IMR-90 (cell line): ENCODE results near the gene TNK2. TPM values are rescaled to one million over a fixed set of nuclear protein-coding genes. Genes with fewer than 3 reads are reported as not detected.

Experiments
- ATAC-seq: fragments of 200-7000 bp; cut with Tn5 transposase; 2 replicates; pipeline ENCODE4 v1.9.1; 2020; ENCODE audit warnings: low read depth, mild to moderate bottlenecking, moderate library complexity
- BruUV-seq: library from RNA; stranded (reverse); fragments of 400-500 nt; replicated peaks from 2 replicates; lab custom pipeline; 2021; lab: Mats Ljungman, UMichigan
- CTCF ChIA-PET: fragments of 300-600 bp; formaldehyde crosslinking; extraction: SDS; loops from one replicate; lab custom pipeline; 2021; ENCODE audit warnings: antibody characterized with exemption; lab: Yijun Ruan, JAX
- POLR2A ChIA-PET: fragments of 300-600 bp; sonication (Branson Sonifier 250); formaldehyde crosslinking; loops from one replicate; lab custom pipeline; 2022; ENCODE audit warnings: antibody characterized with exemption; ENCODE audit not compliant: unreplicated experiment; lab: Charles Lee
- DNase-seq: peaks from one replicate; pipeline ENCODE4 v3.0.0; 2013
- H2AFZ ChIP-seq: replicated peaks from 2 replicates; pipeline ENCODE3; 2013; ENCODE audit warnings: low read length, mild to moderate bottlenecking; ENCODE audit not compliant: poor library complexity
- H2AK5ac ChIP-seq: 2 replicates; pipeline ENCODE4 v1.6.1; 2013; ENCODE audit warnings: low read depth, low read length, inconsistent platforms
- H2AK9ac ChIP-seq: replicated peaks from 2 replicates; pipeline ENCODE3; 2013; ENCODE audit warnings: mild to moderate bottlenecking, low read depth, low read length, moderate library complexity; ENCODE audit not compliant: poor library complexity
- H2BK120ac ChIP-seq: 2 replicates; pipeline ENCODE4 v1.6.1; 2013; ENCODE audit warnings: low read depth, low read length, inconsistent platforms
- H2BK15ac ChIP-seq: 3 replicates; pipeline ENCODE4 v1.6.1; 2013; ENCODE audit warnings: low read depth, low read length, inconsistent platforms
- H2BK20ac ChIP-seq: 2 replicates; pipeline ENCODE4 v1.6.1; 2013; ENCODE audit warnings: low read depth, mild to moderate bottlenecking, inconsistent platforms, low read length, moderate library complexity
- H2BK5ac ChIP-seq: 2 replicates; pipeline ENCODE4 v1.6.1; 2013; ENCODE audit warnings: mild to moderate bottlenecking, low read depth, low read length, inconsistent platforms; ENCODE audit not compliant: poor library complexity, severe bottlenecking
- H3K14ac ChIP-seq: replicated peaks from 2 replicates; pipeline ENCODE4 v1.6.1; 2013; ENCODE audit warnings: low read depth, low read length, inconsistent platforms
- H3K18ac ChIP-seq: 2 replicates; pipeline ENCODE4 v1.6.1; 2013; ENCODE audit warnings: low read depth, low read length, control low read depth
- H3K23ac ChIP-seq: 2 replicates; pipeline ENCODE4 v1.6.1; 2013; ENCODE audit warnings: low read depth, low read length, inconsistent platforms
- H3K27ac ChIP-seq: 2 replicates; pipeline ENCODE4 v1.5.1; 2013; ENCODE audit warnings: mild to moderate bottlenecking, control low read depth, low read length; ENCODE audit not compliant: insufficient read depth
- H3K27me3 ChIP-seq: 2 replicates; pipeline ENCODE4 v1.6.1; 2013; ENCODE audit warnings: low read length; ENCODE audit not compliant: control insufficient read depth, insufficient read depth
- H3K36me3 ChIP-seq: 2 replicates; pipeline ENCODE4 v1.6.1; 2013; ENCODE audit warnings: low read length, mixed read lengths; ENCODE audit not compliant: control insufficient read depth, insufficient read depth
- H3K4ac ChIP-seq: 2 replicates; pipeline ENCODE4 v1.6.1; 2013; ENCODE audit warnings: low read depth, low read length, inconsistent platforms
- H3K4me1 ChIP-seq: 2 replicates; pipeline ENCODE4 v1.6.1; 2013; ENCODE audit warnings: low read length, mixed read lengths; ENCODE audit not compliant: control insufficient read depth, insufficient read depth
- H3K4me2 ChIP-seq: 2 replicates; pipeline ENCODE4 v1.6.1; 2013; ENCODE audit warnings: low read depth, mild to moderate bottlenecking, control low read depth, low read length, moderate library complexity
- H3K4me3 ChIP-seq: 2 replicates; pipeline ENCODE4 v1.5.1; 2013; ENCODE audit warnings: low read depth, mild to moderate bottlenecking, control low read depth, low read length, moderate library complexity; ENCODE audit not compliant: insufficient read depth
- H3K56ac ChIP-seq: 2 replicates; pipeline ENCODE4 v1.6.1; 2013; ENCODE audit warnings: low read length, inconsistent platforms; ENCODE audit not compliant: insufficient read depth; ENCODE audit errors: extremely low read depth
- H3K79me1 ChIP-seq, 2 experiments: 2 replicates each; pipeline ENCODE4 v1.6.1; 2013; ENCODE audit warnings: low read length in 2 of 2, inconsistent platforms in 1 of 2, low read depth in 1 of 2
- H3K9ac ChIP-seq: 2 replicates; pipeline ENCODE4 v1.6.1; 2013; ENCODE audit warnings: low read depth, low read length, control low read depth
- H3K9me1 ChIP-seq: 2 replicates; pipeline ENCODE4 v1.6.1; 2013; ENCODE audit warnings: low read length, inconsistent platforms; ENCODE audit not compliant: insufficient read depth
- H3K9me3 ChIP-seq: 2 replicates; pipeline ENCODE4 v1.6.1; 2013; ENCODE audit warnings: low read length; ENCODE audit not compliant: control insufficient read depth, insufficient read depth
- H4K20me1 ChIP-seq: 2 replicates; pipeline ENCODE4 v1.6.1; 2013; ENCODE audit warnings: low read length, inconsistent platforms; ENCODE audit not compliant: insufficient read depth
- H4K5ac ChIP-seq: 2 replicates; pipeline ENCODE4 v1.6.1; 2013; ENCODE audit warnings: mild to moderate bottlenecking, low read depth, low read length, control low read depth
- H4K8ac ChIP-seq, 2 experiments: 2 replicates each; pipeline ENCODE4 v1.6.1; 2013; ENCODE audit warnings: low read depth in 2 of 2, low read length in 2 of 2, control low read depth in 1 of 2, inconsistent platforms in 1 of 2
- H4K91ac ChIP-seq: 2 replicates; pipeline ENCODE4 v1.6.1; 2013; ENCODE audit warnings: low read depth, low read length, inconsistent platforms; ENCODE audit not compliant: insufficient read depth
- BHLHE40 ChIP-seq: fragments of 150-350 bp; IDR thresholded peaks from 2 replicates; pipeline ENCODE4 v1.6.1; 2016; ENCODE audit warnings: mild to moderate bottlenecking, low read depth, low read length
- ELK1 ChIP-seq: fragments of 150-350 bp; IDR thresholded peaks from 2 replicates; pipeline ENCODE4 v1.6.1; 2016; ENCODE audit warnings: low read depth, mild to moderate bottlenecking, low read length, moderate library complexity, borderline replicate concordance
- FOS ChIP-seq: fragments of 150-350 bp; IDR thresholded peaks from 2 replicates; pipeline ENCODE4 v1.6.1; 2016; ENCODE audit warnings: low read depth, low read length
- MAFK ChIP-seq: IDR thresholded peaks from 2 replicates; pipeline ENCODE4 v1.6.1; 2012; ENCODE audit warnings: low read depth, low read length, improper control_type of control experiment
- MXI1 ChIP-seq: IDR thresholded peaks from 2 replicates; pipeline ENCODE4 v1.6.1; 2012; ENCODE audit warnings: low read depth, mild to moderate bottlenecking, low read length, moderate library complexity, borderline replicate concordance
- NFE2L2 ChIP-seq: fragments of 150-350 bp; IDR thresholded peaks from 2 replicates; pipeline ENCODE4 v1.6.1; 2016; ENCODE audit warnings: low read depth, mild to moderate bottlenecking, low read length
- RCOR1 ChIP-seq: IDR thresholded peaks from 2 replicates; pipeline ENCODE4 v1.6.1; 2012; ENCODE audit warnings: mild to moderate bottlenecking, low read length, improper control_type of control experiment; ENCODE audit not compliant: insufficient replicate concordance
- RFX5 ChIP-seq: IDR thresholded peaks from 2 replicates; pipeline ENCODE4 v1.8.0; 2012; ENCODE audit warnings: low read depth, mild to moderate bottlenecking, low read length, moderate library complexity
- SMC3 ChIP-seq: fragments of 150-350 bp; IDR thresholded peaks from 2 replicates; pipeline ENCODE4 v1.6.1; 2016; ENCODE audit warnings: low read depth, mild to moderate bottlenecking, antibody characterized with exemption, low read length, moderate library complexity
- USF2 ChIP-seq: fragments of 150-350 bp; IDR thresholded peaks from 2 replicates; pipeline ENCODE4 v1.6.1; 2017; ENCODE audit warnings: mild to moderate bottlenecking, antibody characterized with exemption, low read length, low read depth
- WGBS, 2 experiments: methylation state at CpG; one replicate each; pipeline versions ENCODE4 v1.1.5 to v1.1.7; 2013; ENCODE audit warnings: missing lambda C conversion rate in 2 of 2; ENCODE audit not compliant: insufficient read length in 1 of 2; ENCODE audit errors: extremely low coverage in 2 of 2; 5-methylcytosine and 5-hydroxymethylcytosine counted together
- dilution Hi-C: fragments of 300-500 bp; cut with HindIII; formaldehyde crosslinking; loops from one replicate; pipeline ENCODE4 v1.14.3; 2018; ENCODE audit warnings: low sequenced_read_pairs; ENCODE audit not compliant: unreplicated experiment
- in situ Hi-C: fragments of 300-500 bp; cut with MboI; formaldehyde crosslinking; loops from 3 replicates; pipeline ENCODE4 v1.14.3; 2019; ENCODE audit warnings: low sequenced_read_pairs, inconsistent platforms, mixed read lengths
- intact Hi-C: fragments of 100-400 bp; cut with micrococcal nuclease; formaldehyde crosslinking; loops from 2 replicates; pipeline ENCODE4 v1.10.0; 2022
- polyA plus RNA-seq, 3 experiments: library from polyadenylated mRNA; depleted of rRNA; stranded (reverse); fragments of >200 nt; gene quantifications; 2 replicates each; pipeline ENCODE4 v1.2.3, GENCODE V29; 2012; ENCODE audit warnings: low replicate concordance in 1 of 3
- total RNA-seq: library from RNA; depleted of rRNA; stranded (reverse); fragments of >200 nt; gene quantifications from 2 replicates; pipeline ENCODE4 v1.2.3, GENCODE V29; 2012

The TNK2 gene
- total and polyA plus RNA-seq, 2 of the 4 experiments (the other 2 are of a cell fraction) = 2.2 to 13.8 TPM

- no peaks in the 10 kb centered on the region for H3K79me1 ChIP-seq
- H4K5ac ChIP-seq = no peak overlapping the region
- in situ Hi-C loops (no loop called here), intact Hi-C loops (no loop called here), dilution Hi-C loops (no loop called here)
- H3K18ac ChIP-seq = no peak overlapping the region
- H2AK9ac ChIP-seq = no peak overlapping the region
- no peak overlapping the region for H3K27ac ChIP-seq
- H2BK5ac ChIP-seq = no peak overlapping the region
- H3K4me3 ChIP-seq = no peak overlapping the region
- H3K4ac ChIP-seq = no peak overlapping the region
- no peak overlapping the region for H2AK5ac ChIP-seq
- ATAC-seq (no peak), DNase-seq (no peak)
- no peak overlapping the region for H2AFZ ChIP-seq
- H3K14ac ChIP-seq = no peak overlapping the region
- H2BK15ac ChIP-seq = no peak overlapping the region
- H3K36me3 ChIP-seq = peaks cover 25% of the 10 kb centered on the region
- no peak overlapping the region for H3K4me2 ChIP-seq
- H2BK120ac ChIP-seq = no peak overlapping the region
- 97% methylated on average over 12 of the region's 15 CpGs; no CpG with 5 or more reads in 1 of the 2 experiments for WGBS, 2 experiments
- H3K9me3 ChIP-seq = no peaks in the 10 kb centered on the region
- no peaks in the 10 kb centered on the region for H3K9me1 ChIP-seq
- no peak overlapping the region for H3K23ac ChIP-seq
- 0 out of 2 replicates have a peak, but pooled peaks cover 2% of the 10 kb centered on the region for H3K4me1 ChIP-seq
- CTCF ChIA-PET = no interaction called here
- no peak overlapping the region for H3K56ac ChIP-seq
- no TSS peak for BruUV-seq
- POLR2A ChIA-PET = no interaction called here
- no peaks in the 10 kb centered on the region for H3K27me3 ChIP-seq
- no peak for TF ChIP-seq USF2
- no peak for TF ChIP-seq ELK1
- no peak for TF ChIP-seq NFE2L2
- no peak for TF ChIP-seq MAFK
- no peak for TF ChIP-seq MXI1
- TF ChIP-seq RCOR1 = no peak
- no peak for TF ChIP-seq RFX5
- no peak for TF ChIP-seq BHLHE40
- TF ChIP-seq SMC3 = no peak
- TF ChIP-seq FOS = no peak
- H4K91ac ChIP-seq = no peak overlapping the region
- no peak overlapping the region for H4K8ac ChIP-seq
- H4K20me1 ChIP-seq = no peaks in the 10 kb centered on the region
- H2BK20ac ChIP-seq = no peak overlapping the region
- H3K9ac ChIP-seq = no peak overlapping the region
Measured at GRCh38 chr3:195865752-195866151, 42.6 kb downstream of the TNK2 start.
